Liver (tissue), 9 donors: Measurements from ENCODE around the gene DVL1. TPM values are rescaled to one million over a fixed set of nuclear protein-coding genes. Genes with fewer than 3 reads are reported as not detected.

Experiments used
- DNase-seq: peaks from one replicate; pipeline ENCODE4 v3.0.0-alpha.2; 2017; ENCODE audit warnings: low spot score
- H3K27ac ChIP-seq, 2 donors: one replicate each; pipeline ENCODE4 v1.7.0; 2013; ENCODE audit warnings: inconsistent platforms in 2 of 2, low read length in 2 of 2, control low read depth in 1 of 2, low read depth in 1 of 2, mild to moderate bottlenecking in 1 of 2
- H3K27me3 ChIP-seq, 4 donors: one replicate each; pipeline versions ENCODE4 v1.6.1 to v1.7.0; 2013; ENCODE audit warnings: low read length in 3 of 4, inconsistent platforms in 1 of 4, mild to moderate bottlenecking in 1 of 4, moderate library complexity in 1 of 4; ENCODE audit not compliant: control insufficient read depth in 4 of 4, insufficient read depth in 4 of 4
- H3K36me3 ChIP-seq, 4 donors: one replicate each; pipeline versions ENCODE4 v1.6.1 to v1.7.0; 2013; ENCODE audit warnings: low read length in 3 of 4, mild to moderate bottlenecking in 3 of 4, low read depth in 1 of 4, moderate library complexity in 1 of 4; ENCODE audit not compliant: control insufficient read depth in 4 of 4, insufficient read depth in 3 of 4
- H3K4me1 ChIP-seq, 4 donors: one replicate each; pipeline versions ENCODE4 v1.6.1 to v1.7.0; 2013; ENCODE audit warnings: low read length in 3 of 4, mild to moderate bottlenecking in 3 of 4, moderate library complexity in 1 of 4; ENCODE audit not compliant: control insufficient read depth in 4 of 4, insufficient read depth in 4 of 4
- H3K4me3 ChIP-seq, 3 donors: one replicate each; pipeline versions ENCODE4 v1.6.1 to v1.7.0; 2013; ENCODE audit warnings: low read length in 3 of 3, control low read depth in 1 of 3, low read depth in 1 of 3, mild to moderate bottlenecking in 1 of 3
- H3K9ac ChIP-seq, 2 donors: one replicate each; pipeline ENCODE4 v1.7.0; 2013; ENCODE audit warnings: low read length in 2 of 2, mild to moderate bottlenecking in 2 of 2, moderate library complexity in 2 of 2, control low read depth in 1 of 2, low read depth in 1 of 2
- H3K9me3 ChIP-seq, 4 donors: one replicate each; pipeline versions ENCODE4 v1.6.1 to v1.7.0; 2013; ENCODE audit warnings: low read length in 3 of 4; ENCODE audit not compliant: control insufficient read depth in 4 of 4
- EGR1 ChIP-seq, 2 donors: IDR thresholded peaks; 2 replicates each; pipeline ENCODE4 v1.6.1; 2016 to 2018; ENCODE audit warnings: antibody characterized with exemption in 2 of 2, low read depth in 2 of 2
- FOXA1 ChIP-seq: IDR thresholded peaks from 2 replicates; pipeline ENCODE4 v1.6.1; 2016; ENCODE audit warnings: antibody characterized with exemption
- FOXA2 ChIP-seq: IDR thresholded peaks from 2 replicates; pipeline ENCODE4 v1.6.1; 2016; ENCODE audit warnings: antibody characterized with exemption
- GABPA ChIP-seq, 2 donors: IDR thresholded peaks in 1 of 2; conservative IDR thresholded peaks in 1 of 2; 2 replicates each; pipeline ENCODE4 v1.6.1; 2016; ENCODE audit warnings: antibody characterized with exemption in 2 of 2, mild to moderate bottlenecking in 1 of 2, moderate library complexity in 1 of 2
- HNF4A ChIP-seq, 2 donors: conservative IDR thresholded peaks; 2 replicates each; pipeline ENCODE4 v1.6.1; 2016; ENCODE audit warnings: antibody characterized with exemption in 2 of 2, mild to moderate bottlenecking in 2 of 2
- HNF4G ChIP-seq: IDR thresholded peaks from 2 replicates; pipeline ENCODE4 v1.6.1; 2016; ENCODE audit warnings: antibody characterized with exemption
- JUND ChIP-seq, 2 donors: IDR thresholded peaks; 2 replicates each; pipeline ENCODE4 v1.6.1; 2016; ENCODE audit warnings: antibody characterized with exemption in 2 of 2
- MAX ChIP-seq: IDR thresholded peaks from 2 replicates; pipeline ENCODE4 v1.6.1; 2016; ENCODE audit warnings: antibody characterized with exemption
- NR2F2 ChIP-seq: IDR thresholded peaks from 2 replicates; pipeline ENCODE4 v1.6.1; 2016; ENCODE audit warnings: antibody characterized with exemption
- RAD21 ChIP-seq, 2 donors: IDR thresholded peaks; 2 replicates each; pipeline ENCODE4 v1.6.1; 2016; ENCODE audit warnings: antibody characterized with exemption in 2 of 2, mild to moderate bottlenecking in 2 of 2
- RXRA ChIP-seq, 2 donors: IDR thresholded peaks; 2 replicates each; pipeline ENCODE4 v1.6.1; 2017 to 2018; ENCODE audit warnings: antibody characterized with exemption in 2 of 2, mild to moderate bottlenecking in 1 of 2
- SP1 ChIP-seq: IDR thresholded peaks from 2 replicates; pipeline ENCODE4 v1.6.1; 2018; ENCODE audit warnings: antibody characterized with exemption, mild to moderate bottlenecking
- TAF1 ChIP-seq: conservative IDR thresholded peaks from 2 replicates; pipeline ENCODE4 v1.6.1; 2016; ENCODE audit warnings: antibody characterized with exemption, mild to moderate bottlenecking
- YY1 ChIP-seq: IDR thresholded peaks from 2 replicates; pipeline ENCODE4 v1.6.1; 2016; ENCODE audit warnings: antibody characterized with exemption, mild to moderate bottlenecking
- ZBTB33 ChIP-seq: IDR thresholded peaks from 2 replicates; pipeline ENCODE4 v1.6.1; 2016; ENCODE audit warnings: antibody characterized with exemption
- WGBS: extraction: QIAGEN DNeasy Blood & Tissue Kit; methylation state at CpG from one replicate; pipeline ENCODE4 v1.1.7; 2013; 5-methylcytosine and 5-hydroxymethylcytosine counted together
- polyA plus RNA-seq, 2 donors: library from polyadenylated mRNA; stranded (reverse) in 1 of 2; unstranded in 1 of 2; fragments of 200-250 nt in 1 of 2; fragments of >200 nt in 1 of 2; fragmentation: Nextera tagmentation in 1 of 2; extraction: Ambion mirVana in 1 of 2; gene quantifications; one replicate each; pipeline versions ENCODE4 v1.2.1 to v1.2.3, GENCODE V29; 2013 to 2015
- total RNA-seq, 2 donors: library from RNA; depleted of rRNA; stranded (reverse); fragments of >200 nt; gene quantifications; one replicate each; pipeline ENCODE4 v1.2.3, GENCODE V29; 2014
- TF ChIP-seq, protein P1 (sequence below): IDR thresholded peaks from 2 replicates; pipeline ENCODE4 v1.6.1; 2016; ENCODE audit warnings: antibody characterized with exemption, mild to moderate bottlenecking
- TF ChIP-seq, protein P2 (sequence below): fragments of 150-350 bp; IDR thresholded peaks from 2 replicates; pipeline ENCODE4 v1.5.1; 2017; ENCODE audit warnings: improper control_type of control experiment, low read depth, low read length; ENCODE audit not compliant: missing input control
- TF ChIP-seq, protein P3 (sequence below): IDR thresholded peaks from 2 replicates; pipeline ENCODE4 v1.6.1; 2016; ENCODE audit warnings: antibody characterized with exemption
- donor health status: healthy.
- donor health status: healthy.
- donor health status: healthy.
- donor health status: healthy.
- donor health status: healthy.

The DVL1 gene
- total and polyA plus RNA-seq, 4 donors: 5.7 to 41.2 (median 24.8) TPM

GRCh38 chr1:1295154-1295923 is 53.9 kb downstream of the DVL1 start:
- Histone ChIP-seq H3K4me1 (peaks cover 0 to 11% (median 6%) of the 10 kb centered on the region in 4 donors), H3K27me3 (no peaks in the 10 kb centered on the region), H3K4me3 (no peak overlapping the region), H3K36me3 (peaks cover 0 to 17% (median 2%) of the 10 kb centered on the region in 4 donors), H3K9me3 (no peaks in the 10 kb centered on the region), H3K27ac (no peak overlapping the region), H3K9ac (no peak overlapping the region)
- no peak for DNase-seq
- TF ChIP-seq JUND (IDR thresholded peaks at IDR 0.05) (no peak), MAX (no peak), YY1 (no peak), HNF4G (no peak), NR2F2 (no peak)
- WGBS: 97% methylated on average over 35 of the region's 35 CpGs

- Histone ChIP-seq H3K27ac (no peak overlapping the region), H3K9ac (no peak overlapping the region), H3K36me3 (peaks cover 0 to 17% (median 2%) of the 10 kb centered on the region in 4 donors), H3K27me3 (no peaks in the 10 kb centered on the region), H3K4me1 (peaks cover 0 to 13% (median 7%) of the 10 kb centered on the region in 4 donors), H3K9me3 (no peaks in the 10 kb centered on the region), H3K4me3 (no peak overlapping the region)
- 94% methylated on average over 58 of the region's 58 CpGs for WGBS
- TF ChIP-seq YY1: no peak
- TF ChIP-seq, protein P1, sequence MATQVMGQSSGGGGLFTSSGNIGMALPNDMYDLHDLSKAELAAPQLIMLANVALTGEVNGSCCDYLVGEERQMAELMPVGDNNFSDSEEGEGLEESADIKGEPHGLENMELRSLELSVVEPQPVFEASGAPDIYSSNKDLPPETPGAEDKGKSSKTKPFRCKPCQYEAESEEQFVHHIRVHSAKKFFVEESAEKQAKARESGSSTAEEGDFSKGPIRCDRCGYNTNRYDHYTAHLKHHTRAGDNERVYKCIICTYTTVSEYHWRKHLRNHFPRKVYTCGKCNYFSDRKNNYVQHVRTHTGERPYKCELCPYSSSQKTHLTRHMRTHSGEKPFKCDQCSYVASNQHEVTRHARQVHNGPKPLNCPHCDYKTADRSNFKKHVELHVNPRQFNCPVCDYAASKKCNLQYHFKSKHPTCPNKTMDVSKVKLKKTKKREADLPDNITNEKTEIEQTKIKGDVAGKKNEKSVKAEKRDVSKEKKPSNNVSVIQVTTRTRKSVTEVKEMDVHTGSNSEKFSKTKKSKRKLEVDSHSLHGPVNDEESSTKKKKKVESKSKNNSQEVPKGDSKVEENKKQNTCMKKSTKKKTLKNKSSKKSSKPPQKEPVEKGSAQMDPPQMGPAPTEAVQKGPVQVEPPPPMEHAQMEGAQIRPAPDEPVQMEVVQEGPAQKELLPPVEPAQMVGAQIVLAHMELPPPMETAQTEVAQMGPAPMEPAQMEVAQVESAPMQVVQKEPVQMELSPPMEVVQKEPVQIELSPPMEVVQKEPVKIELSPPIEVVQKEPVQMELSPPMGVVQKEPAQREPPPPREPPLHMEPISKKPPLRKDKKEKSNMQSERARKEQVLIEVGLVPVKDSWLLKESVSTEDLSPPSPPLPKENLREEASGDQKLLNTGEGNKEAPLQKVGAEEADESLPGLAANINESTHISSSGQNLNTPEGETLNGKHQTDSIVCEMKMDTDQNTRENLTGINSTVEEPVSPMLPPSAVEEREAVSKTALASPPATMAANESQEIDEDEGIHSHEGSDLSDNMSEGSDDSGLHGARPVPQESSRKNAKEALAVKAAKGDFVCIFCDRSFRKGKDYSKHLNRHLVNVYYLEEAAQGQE: no peak
- no peak for TF ChIP-seq GABPA (IDR thresholded peaks at IDR 0.05 in 1 of 2, conservative IDR thresholded peaks at IDR 0.05 in 1 of 2)
- TF ChIP-seq TAF1: no peak
- TF ChIP-seq NR2F2: no peak
- no peak for TF ChIP-seq HNF4A (conservative IDR thresholded peaks at IDR 0.05)
- TF ChIP-seq, protein P2, sequence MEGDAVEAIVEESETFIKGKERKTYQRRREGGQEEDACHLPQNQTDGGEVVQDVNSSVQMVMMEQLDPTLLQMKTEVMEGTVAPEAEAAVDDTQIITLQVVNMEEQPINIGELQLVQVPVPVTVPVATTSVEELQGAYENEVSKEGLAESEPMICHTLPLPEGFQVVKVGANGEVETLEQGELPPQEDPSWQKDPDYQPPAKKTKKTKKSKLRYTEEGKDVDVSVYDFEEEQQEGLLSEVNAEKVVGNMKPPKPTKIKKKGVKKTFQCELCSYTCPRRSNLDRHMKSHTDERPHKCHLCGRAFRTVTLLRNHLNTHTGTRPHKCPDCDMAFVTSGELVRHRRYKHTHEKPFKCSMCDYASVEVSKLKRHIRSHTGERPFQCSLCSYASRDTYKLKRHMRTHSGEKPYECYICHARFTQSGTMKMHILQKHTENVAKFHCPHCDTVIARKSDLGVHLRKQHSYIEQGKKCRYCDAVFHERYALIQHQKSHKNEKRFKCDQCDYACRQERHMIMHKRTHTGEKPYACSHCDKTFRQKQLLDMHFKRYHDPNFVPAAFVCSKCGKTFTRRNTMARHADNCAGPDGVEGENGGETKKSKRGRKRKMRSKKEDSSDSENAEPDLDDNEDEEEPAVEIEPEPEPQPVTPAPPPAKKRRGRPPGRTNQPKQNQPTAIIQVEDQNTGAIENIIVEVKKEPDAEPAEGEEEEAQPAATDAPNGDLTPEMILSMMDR: no peak
- no peak for TF ChIP-seq FOXA2
- no peak for TF ChIP-seq SP1
- no peak for TF ChIP-seq RXRA (IDR thresholded peaks at IDR 0.05)
- no peak for TF ChIP-seq FOXA1
- TF ChIP-seq HNF4G: no peak
- TF ChIP-seq ZBTB33: no peak
- TF ChIP-seq, protein P3, sequence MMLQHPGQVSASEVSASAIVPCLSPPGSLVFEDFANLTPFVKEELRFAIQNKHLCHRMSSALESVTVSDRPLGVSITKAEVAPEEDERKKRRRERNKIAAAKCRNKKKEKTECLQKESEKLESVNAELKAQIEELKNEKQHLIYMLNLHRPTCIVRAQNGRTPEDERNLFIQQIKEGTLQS: no peak
- no peak for TF ChIP-seq MAX
- TF ChIP-seq JUND (IDR thresholded peaks at IDR 0.05): no peak
- no peak for TF ChIP-seq EGR1 (IDR thresholded peaks at IDR 0.05; ENCODE audit: low read depth in 2 of 2)
- TF ChIP-seq RAD21 (IDR thresholded peaks at IDR 0.05): no peak
- no peak for DNase-seq
Observed at GRCh38 chr1:1294250-1294890, 54.8 kb downstream of the DVL1 start.
